SH-SY5Y (cell line): ENCODE data around the gene SLIT1.

Experiments
- GATA2 ChIP-seq: IDR thresholded peaks from 2 replicates; pipeline ENCODE4 v1.6.1; 2011; ENCODE audit warnings: mild to moderate bottlenecking, low read depth, low read length
- GATA3 ChIP-seq: IDR thresholded peaks from 2 replicates; pipeline ENCODE4 v1.6.1; 2011; ENCODE audit warnings: low read depth, mild to moderate bottlenecking, low read length, moderate library complexity

- no peak for TF ChIP-seq GATA3
- no peak for TF ChIP-seq GATA2
Measured at GRCh38 chr10:97174941-97175340, 10.8 kb downstream of the SLIT1 start.
